Small intestine (tissue), 7 donors: Measurements from ENCODE around the gene TTC7B. TPM values are rescaled to one million over a fixed set of nuclear protein-coding genes. Genes with fewer than 3 reads are reported as not detected.

Experiments used
- DNase-seq, 2 donors: peaks; one replicate each; pipeline versions ENCODE4 v3.0.0 to v3.0.0-alpha.2; 2013
- FAIRE-seq: peaks from 2 replicates; lab custom pipeline; 2012; peaks lifted over from hg19 to GRCh38; lab: Jason Lieb, UNC
- H3K27ac ChIP-seq, 3 donors: one replicate each; pipeline ENCODE4 v1.5.1; 2013; ENCODE audit warnings: low read length in 2 of 3, mild to moderate bottlenecking in 2 of 3, control low read depth in 1 of 3, inconsistent platforms in 1 of 3, low read depth in 1 of 3, moderate library complexity in 1 of 3
- H3K27me3 ChIP-seq, 3 donors: one replicate each; pipeline ENCODE4 v1.6.1; 2013; ENCODE audit warnings: low read length in 3 of 3, inconsistent platforms in 1 of 3; ENCODE audit not compliant: control insufficient read depth in 3 of 3, insufficient read depth in 3 of 3
- H3K36me3 ChIP-seq, 3 donors: one replicate each; pipeline ENCODE4 v1.6.1; 2013; ENCODE audit warnings: low read length in 3 of 3, inconsistent platforms in 1 of 3, low read depth in 1 of 3, mild to moderate bottlenecking in 1 of 3, moderate library complexity in 1 of 3; ENCODE audit not compliant: control insufficient read depth in 3 of 3, insufficient read depth in 2 of 3
- H3K4me1 ChIP-seq, 3 donors: one replicate each; pipeline ENCODE4 v1.6.1; 2013; ENCODE audit warnings: low read length in 2 of 3, inconsistent platforms in 1 of 3, low read depth in 1 of 3, mild to moderate bottlenecking in 1 of 3, moderate library complexity in 1 of 3; ENCODE audit not compliant: control insufficient read depth in 3 of 3, insufficient read depth in 2 of 3
- H3K4me3 ChIP-seq, 3 donors: one replicate each; pipeline ENCODE4 v1.5.1; 2013; ENCODE audit warnings: low read length in 3 of 3, control low read depth in 1 of 3, inconsistent platforms in 1 of 3, low read depth in 1 of 3, mild to moderate bottlenecking in 1 of 3, moderate library complexity in 1 of 3
- H3K9me3 ChIP-seq, 2 donors: one replicate each; pipeline ENCODE4 v1.6.1; 2013; ENCODE audit warnings: low read depth in 1 of 2, low read length in 1 of 2; ENCODE audit not compliant: control insufficient read depth in 2 of 2, insufficient read depth in 1 of 2
- WGBS, 3 donors: extraction: QIAGEN DNeasy Blood & Tissue Kit; methylation state at CpG; one replicate each; pipeline ENCODE4 v1.1.7; 2013; 5-methylcytosine and 5-hydroxymethylcytosine counted together
- polyA plus RNA-seq, 4 donors: library from polyadenylated mRNA; stranded (reverse) in 3 of 4; unstranded in 1 of 4; fragments of 200-250 nt in 3 of 4; fragments of 120-200 nt in 1 of 4; gene quantifications; one replicate each; pipeline versions ENCODE4 v1.2.1 to v1.2.3, GENCODE V29; 2013
- donor health status: healthy with polysubstance abuse.
- donor health status: control.
- donor health status: control.
- donor health status: Bipolar disorder and iron deficiency.
- donor health status: healthy.

Gene TTC7B
- polyA plus RNA-seq, 4 donors = 2.9 to 8.8 (median 4.3) TPM

DNA sequence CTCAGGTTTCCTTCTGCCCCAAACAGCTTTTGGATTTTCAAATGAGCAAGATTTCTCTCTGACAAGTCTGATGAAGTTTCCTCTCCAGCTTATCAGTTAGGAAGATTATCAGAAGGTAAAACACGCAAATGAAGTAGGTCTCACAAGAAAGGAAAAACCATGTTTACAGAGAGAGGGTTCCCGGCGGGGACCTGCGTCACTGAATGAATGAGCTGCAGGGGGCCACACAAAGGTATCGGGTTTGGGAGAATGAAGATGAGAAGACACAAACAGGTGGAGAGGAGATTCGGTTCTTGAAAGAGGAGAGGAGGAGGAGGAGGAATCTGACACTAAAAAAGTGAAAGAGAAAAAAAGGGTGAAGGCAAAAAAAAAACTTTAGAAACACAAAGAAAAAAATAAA, 210.8 kb downstream of the TTC7B start:
- Histone ChIP-seq H3K27me3 (no peaks in the 10 kb centered on the region), H3K4me3 (no peak overlapping the region), H3K27ac (no peak overlapping the region), H3K4me1 (no peaks in the 10 kb centered on the region), H3K36me3 (no peaks in the 10 kb centered on the region), H3K9me3 (no peaks in the 10 kb centered on the region)
- DNase-seq (no peak), FAIRE-seq (no peak)
- 57 to 68% (median 67%) methylated on average over 6 of the region's 6 CpGs for WGBS, 3 donors

DNA sequence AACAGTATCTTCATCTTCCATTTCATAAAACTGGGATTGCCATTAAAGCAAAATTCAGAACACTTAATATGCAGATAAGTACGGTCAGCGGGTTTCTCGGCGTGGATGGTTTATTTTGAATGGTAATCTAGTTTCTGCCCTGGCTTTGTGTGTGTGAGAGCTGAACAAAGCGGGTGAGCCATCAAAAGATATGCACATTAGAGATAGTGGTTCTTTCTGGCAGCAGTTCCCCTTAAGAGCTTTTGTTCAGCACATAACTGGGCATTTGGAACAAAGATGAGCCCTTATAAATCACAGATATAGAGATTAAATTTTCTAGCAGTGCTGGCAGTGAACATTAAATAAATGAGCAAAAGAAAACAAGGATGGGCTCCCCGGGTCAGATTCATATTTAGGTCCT, 211.9 kb downstream of the TTC7B start:
- no peak for FAIRE-seq
- Histone ChIP-seq H3K4me1 (peaks cover 0 to 2% (median 0%) of the 10 kb centered on the region in 3 donors), H3K27me3 (no peaks in the 10 kb centered on the region), H3K4me3 (no peak overlapping the region), H3K36me3 (no peaks in the 10 kb centered on the region), H3K9me3 (no peaks in the 10 kb centered on the region), H3K27ac (no peak overlapping the region)
- WGBS, 3 donors = 73 to 88% (median 84%) methylated on average over 6 of the region's 6 CpGs
- no peak for DNase-seq

GRCh38 chr14:90603841-90604240, 212.4 kb downstream of the TTC7B start:
- no peaks in the 10 kb centered on the region for H3K9me3 ChIP-seq
- H3K4me1 ChIP-seq = peaks cover 0 to 3% (median 0%) of the 10 kb centered on the region in 3 donors
- no peaks in the 10 kb centered on the region for H3K27me3 ChIP-seq
- H3K4me3 ChIP-seq = no peak overlapping the region
- no peaks in the 10 kb centered on the region for H3K36me3 ChIP-seq
- FAIRE-seq (no peak), DNase-seq (no peak)
- 62 to 73% (median 73%) methylated on average over 3 of the region's 3 CpGs for WGBS, 3 donors
- H3K27ac ChIP-seq = no peak overlapping the region

- H3K4me3 ChIP-seq = no peak overlapping the region
- H3K27me3 ChIP-seq = no peaks in the 10 kb centered on the region
- peaks cover 0 to 3% (median 0%) of the 10 kb centered on the region in 3 donors for H3K4me1 ChIP-seq
- WGBS, 3 donors = 77 to 80% (median 79%) methylated on average over 1 of the region's 1 CpG
- FAIRE-seq (no peak), DNase-seq (no peak)
- H3K9me3 ChIP-seq = no peaks in the 10 kb centered on the region
- H3K36me3 ChIP-seq = no peaks in the 10 kb centered on the region
- no peak overlapping the region for H3K27ac ChIP-seq
Observed at GRCh38 chr14:90603336-90603735, 212.9 kb downstream of the TTC7B start.

DNA sequence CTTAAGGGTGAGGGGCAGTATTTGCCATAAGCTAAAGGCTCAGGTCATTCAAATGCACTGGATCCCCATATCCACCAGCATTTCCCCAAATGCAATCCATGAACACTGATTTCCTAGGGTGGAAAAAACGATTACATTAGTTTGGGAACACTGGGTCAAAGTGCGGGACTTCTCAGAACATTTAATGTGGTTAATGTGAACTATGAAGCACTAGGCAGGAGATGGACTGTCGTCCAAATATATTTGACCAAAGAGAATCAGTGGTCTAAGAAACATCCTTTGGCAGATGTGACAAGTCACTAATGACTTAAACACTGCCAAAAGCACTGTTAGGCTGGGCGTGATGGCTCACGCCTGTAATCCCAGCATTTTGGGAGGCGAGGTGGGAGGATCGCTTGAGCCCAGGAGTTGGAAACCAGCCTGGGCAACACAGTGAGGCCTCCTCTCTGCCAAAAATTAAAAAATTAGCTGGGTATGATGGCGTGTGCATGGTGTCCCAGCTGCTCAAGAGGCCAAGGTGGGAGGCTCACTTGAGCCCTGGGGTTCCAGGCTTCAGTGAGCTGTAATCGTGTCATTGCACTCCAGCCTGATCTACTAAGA, 214.0 kb downstream of the TTC7B start:
- peaks cover 0 to 3% (median 0%) of the 10 kb centered on the region in 3 donors for H3K4me1 ChIP-seq
- H3K9me3 ChIP-seq = no peaks in the 10 kb centered on the region
- H3K27ac ChIP-seq = no peak overlapping the region
- H3K4me3 ChIP-seq = no peak overlapping the region
- no peak for FAIRE-seq
- no peak for DNase-seq
- H3K36me3 ChIP-seq = no peaks in the 10 kb centered on the region
- no peaks in the 10 kb centered on the region for H3K27me3 ChIP-seq
- 77 to 80% (median 78%) methylated on average over 9 of the region's 9 CpGs for WGBS, 3 donors

DNA sequence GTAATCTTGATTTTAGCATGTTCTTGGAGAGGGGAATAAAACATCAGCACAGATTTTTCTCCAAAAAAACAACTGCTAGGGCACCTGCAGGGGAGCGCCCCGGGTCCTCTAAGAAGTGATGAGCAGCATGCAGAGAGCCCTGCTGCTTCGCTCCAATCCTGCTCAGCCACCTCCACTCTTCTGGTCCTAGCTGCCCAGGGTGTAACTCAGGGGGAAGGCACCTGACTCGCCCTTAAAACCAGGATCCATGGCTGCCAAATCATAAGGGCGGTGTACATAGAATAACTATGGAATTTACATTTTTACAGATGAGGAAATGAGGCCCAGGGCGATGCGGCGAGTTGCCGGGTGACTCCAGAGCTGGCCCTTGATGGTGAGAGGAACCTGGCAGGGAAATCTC, 214.7 kb downstream of the TTC7B start:
- 89 to 90% (median 89%) methylated on average over 9 of the region's 9 CpGs for WGBS, 3 donors
- Histone ChIP-seq H3K4me1 (peaks cover 0 to 3% (median 0%) of the 10 kb centered on the region in 3 donors), H3K27me3 (no peaks in the 10 kb centered on the region), H3K27ac (no peak overlapping the region), H3K4me3 (no peak overlapping the region), H3K36me3 (no peaks in the 10 kb centered on the region), H3K9me3 (no peaks in the 10 kb centered on the region)
- FAIRE-seq (no peak), DNase-seq (no peak)

GRCh38 chr14:90600619-90601018, 215.6 kb downstream of the TTC7B start:
- Histone ChIP-seq H3K27ac (no peak overlapping the region), H3K9me3 (no peaks in the 10 kb centered on the region), H3K4me3 (no peak overlapping the region), H3K4me1 (peaks cover 0 to 3% (median 0%) of the 10 kb centered on the region in 3 donors), H3K27me3 (no peaks in the 10 kb centered on the region), H3K36me3 (no peaks in the 10 kb centered on the region)
- DNase-seq (no peak), FAIRE-seq (no peak)
- 83 to 89% (median 88%) methylated on average over 12 of the region's 12 CpGs for whole genome bisulfite sequencing, 3 donors

- no peaks in the 10 kb centered on the region for H3K9me3 ChIP-seq
- H3K27me3 ChIP-seq = no peaks in the 10 kb centered on the region
- FAIRE-seq = no peak
- DNase-seq = peak; percentile 9 to 62
- WGBS, 3 donors = 55 to 78% (median 58%) methylated on average over 12 of the region's 12 CpGs
- H3K4me1 ChIP-seq = peaks cover 0 to 3% (median 0%) of the 10 kb centered on the region in 3 donors
- H3K27ac ChIP-seq = no peak overlapping the region
- no peaks in the 10 kb centered on the region for H3K36me3 ChIP-seq
- H3K4me3 ChIP-seq = no peak overlapping the region
Observed at GRCh38 chr14:90599748-90600507, 216.3 kb downstream of the TTC7B start.
